Stimulated activated naive CD4-positive, alpha-beta T cell treated with Interleukin-2 at 50 U/mL for 16 hours (primary cell): ENCODE data around the gene ANKRD33B.

Source experiments
- DNase-seq: peaks from one replicate; lab custom pipeline; 2025; lab: John Stamatoyannopoulos, UW

The ANKRD33B gene

GRCh38 chr5:10579536-10580521 lies 16.0 kb downstream of the ANKRD33B start:
- DNase-seq = no peak

GRCh38 chr5:10580531-10581423 lies 16.9 kb downstream of the ANKRD33B start:
- DNase-seq = no peak

- no peak for DNase-seq
Observed at GRCh38 chr5:10581424-10581748, 17.5 kb downstream of the ANKRD33B start.

GRCh38 chr5:10581867-10582511 lies 18.1 kb downstream of the ANKRD33B start:
- no peak for DNase-seq

- no peak for DNase-seq
Observed at GRCh38 chr5:10582512-10582897, 18.6 kb downstream of the ANKRD33B start.

GRCh38 chr5:10583663-10584572 lies 20.0 kb downstream of the ANKRD33B start:
- no peak for DNase-seq

GRCh38 chr5:10584714-10585517 lies 21.0 kb downstream of the ANKRD33B start:
- no peak for DNase-seq

- no peak for DNase-seq
Observed at GRCh38 chr5:10585518-10585915, 21.6 kb downstream of the ANKRD33B start.

GRCh38 chr5:10586008-10586407 lies 22.1 kb downstream of the ANKRD33B start:
- DNase-seq = peak; percentile 20

- no peak for DNase-seq
Observed at GRCh38 chr5:10586555-10586954, 22.7 kb downstream of the ANKRD33B start.

GRCh38 chr5:10588109-10588775 lies 24.4 kb downstream of the ANKRD33B start:
- no peak for DNase-seq

GRCh38 chr5:10588779-10589447 lies 25.0 kb downstream of the ANKRD33B start:
- no peak for DNase-seq

- no peak for DNase-seq
Observed at GRCh38 chr5:10590226-10590999, 26.5 kb downstream of the ANKRD33B start.

GRCh38 chr5:10591159-10591558 lies 27.3 kb downstream of the ANKRD33B start:
- no peak for DNase-seq

GRCh38 chr5:10591966-10592365 lies 28.1 kb downstream of the ANKRD33B start:
- DNase-seq = no peak

- DNase-seq = no peak
Observed at GRCh38 chr5:10592601-10593000, 28.7 kb downstream of the ANKRD33B start.

- no peak for DNase-seq
Observed at GRCh38 chr5:10593531-10594181, 29.8 kb downstream of the ANKRD33B start.
